Activated CD4-positive, alpha-beta T cell treated with anti-CD3 and anti-CD28 coated beads for 36 hours (primary cell): ENCODE results near the gene SCAF4. TPM values are rescaled to one million over a fixed set of nuclear protein-coding genes. Genes with fewer than 3 reads are reported as not detected.
"Not testable (repeated sequence)": the region's sequence is repeated elsewhere in the genome, so short reads cannot be mapped to it uniquely, and the experiment has no call there.

Experiments
- ATAC-seq: fragments of 200-7000 bp; cut with Tn5 transposase; one replicate; pipeline ENCODE4 v1.10.0; 2021; ENCODE audit warnings: mild to moderate bottlenecking, moderate library complexity
- CTCF ChIA-PET: fragments of 350-600 bp; sonication (Branson Sonifier 250); formaldehyde crosslinking; loops from one replicate; lab custom pipeline; 2021; ENCODE audit warnings: antibody characterized with exemption; lab: Charles Lee
- POLR2A ChIA-PET: fragments of 350-600 bp; sonication (Branson Sonifier 250); formaldehyde crosslinking; loops from one replicate; lab custom pipeline; 2021; ENCODE audit warnings: antibody characterized with exemption, inconsistent platforms; lab: Charles Lee
- DNase-seq: peaks from one replicate; pipeline ENCODE4 v3.0.0-alpha.2; 2020
- H3K27ac Mint-ChIP-seq: one replicate; pipeline ENCODE4 v1.8.0; 2021; ENCODE audit warnings: mixed read lengths
- H3K27me3 Mint-ChIP-seq: one replicate; pipeline ENCODE4 v1.8.0; 2021; ENCODE audit warnings: mixed read lengths
- H3K36me3 Mint-ChIP-seq: one replicate; pipeline ENCODE4 v1.8.0; 2021; ENCODE audit warnings: low read depth, mixed read lengths
- H3K4me1 Mint-ChIP-seq: one replicate; pipeline ENCODE4 v1.8.0; 2021; ENCODE audit warnings: mixed read lengths
- H3K4me3 Mint-ChIP-seq: one replicate; pipeline ENCODE4 v1.8.0; 2021; ENCODE audit warnings: mild to moderate bottlenecking, moderate library complexity, mixed read lengths
- H3K9me3 Mint-ChIP-seq: one replicate; pipeline ENCODE4 v1.8.0; 2021; ENCODE audit warnings: low read depth, mixed read lengths
- intact Hi-C, 2 experiments: fragments of 100-400 bp; cut with DNase I in 1 of 2; cut with micrococcal nuclease in 1 of 2; formaldehyde crosslinking; loops; one replicate each; pipeline versions ENCODE4 v1.14.2 to v1.15.1; 2022 to 2024; cut with DNase I, micrococcal nuclease
- total RNA-seq, 2 experiments: library from RNA; stranded (reverse); gene quantifications; one replicate each; pipeline ENCODE4 v1.2.3, GENCODE V29; 2021

SCAF4 gene, protein sequence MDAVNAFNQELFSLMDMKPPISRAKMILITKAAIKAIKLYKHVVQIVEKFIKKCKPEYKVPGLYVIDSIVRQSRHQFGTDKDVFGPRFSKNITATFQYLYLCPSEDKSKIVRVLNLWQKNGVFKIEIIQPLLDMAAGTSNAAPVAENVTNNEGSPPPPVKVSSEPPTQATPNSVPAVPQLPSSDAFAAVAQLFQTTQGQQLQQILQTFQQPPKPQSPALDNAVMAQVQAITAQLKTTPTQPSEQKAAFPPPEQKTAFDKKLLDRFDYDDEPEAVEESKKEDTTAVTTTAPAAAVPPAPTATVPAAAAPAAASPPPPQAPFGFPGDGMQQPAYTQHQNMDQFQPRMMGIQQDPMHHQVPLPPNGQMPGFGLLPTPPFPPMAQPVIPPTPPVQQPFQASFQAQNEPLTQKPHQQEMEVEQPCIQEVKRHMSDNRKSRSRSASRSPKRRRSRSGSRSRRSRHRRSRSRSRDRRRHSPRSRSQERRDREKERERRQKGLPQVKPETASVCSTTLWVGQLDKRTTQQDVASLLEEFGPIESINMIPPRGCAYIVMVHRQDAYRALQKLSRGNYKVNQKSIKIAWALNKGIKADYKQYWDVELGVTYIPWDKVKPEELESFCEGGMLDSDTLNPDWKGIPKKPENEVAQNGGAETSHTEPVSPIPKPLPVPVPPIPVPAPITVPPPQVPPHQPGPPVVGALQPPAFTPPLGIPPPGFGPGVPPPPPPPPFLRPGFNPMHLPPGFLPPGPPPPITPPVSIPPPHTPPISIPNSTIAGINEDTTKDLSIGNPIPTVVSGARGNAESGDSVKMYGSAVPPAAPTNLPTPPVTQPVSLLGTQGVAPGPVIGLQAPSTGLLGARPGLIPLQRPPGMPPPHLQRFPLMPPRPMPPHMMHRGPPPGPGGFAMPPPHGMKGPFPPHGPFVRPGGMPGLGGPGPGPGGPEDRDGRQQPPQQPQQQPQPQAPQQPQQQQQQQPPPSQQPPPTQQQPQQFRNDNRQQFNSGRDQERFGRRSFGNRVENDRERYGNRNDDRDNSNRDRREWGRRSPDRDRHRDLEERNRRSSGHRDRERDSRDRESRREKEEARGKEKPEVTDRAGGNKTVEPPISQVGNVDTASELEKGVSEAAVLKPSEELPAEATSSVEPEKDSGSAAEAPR
- 10 to 100 TPM; 47.1 to 62.8 TPM for total RNA-seq

DNA sequence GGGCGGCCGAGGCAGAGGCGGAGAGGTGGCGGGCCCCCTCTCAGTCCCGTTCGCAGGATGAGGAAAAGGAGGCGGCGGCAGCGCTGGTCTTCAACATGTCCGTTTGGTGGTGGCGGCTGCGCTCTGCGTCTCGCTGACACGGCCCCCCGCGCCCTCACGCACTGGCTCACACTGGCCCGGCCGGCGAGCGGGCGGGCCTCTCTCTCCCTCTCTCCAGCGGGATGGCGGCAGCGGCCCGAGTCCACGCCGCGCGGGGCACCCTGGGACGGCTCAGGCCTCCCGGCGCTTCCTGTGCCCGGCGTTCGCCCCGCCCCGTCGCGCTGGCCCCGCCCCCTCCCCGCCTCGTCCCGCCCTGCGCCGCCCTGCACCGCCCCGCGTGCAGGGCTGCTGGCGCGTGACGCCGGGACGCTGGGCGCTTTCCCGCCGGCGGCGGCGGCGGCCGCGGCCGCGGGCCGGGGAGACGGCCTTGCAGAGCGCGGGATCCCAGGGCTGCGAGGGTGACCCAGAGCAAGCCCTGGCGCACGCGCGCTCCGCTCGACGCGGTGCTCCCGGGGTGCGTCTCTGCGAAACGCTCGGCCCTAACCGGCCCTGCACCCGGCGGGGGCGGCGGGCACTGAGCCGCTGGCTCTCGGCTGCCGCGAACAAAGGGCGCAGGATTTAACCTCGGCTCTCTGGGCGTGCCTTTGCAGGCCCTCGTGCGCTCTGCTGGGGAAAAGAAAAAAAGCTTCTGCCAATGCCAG lies at the start of gene SCAF4:
SCAF4 (minus strand) TSS at position 262 of the 740 bp plus-strand sequence. CDS start 426 bp downstream, outside the sequence.
- Mint-ChIP-seq H3K27me3 (no peaks in the 10 kb centered on the region), H3K9me3 (no peaks in the 10 kb centered on the region), H3K4me3 (no peak within 1 kb of the TSS), H3K36me3 (peaks cover 6% of the 10 kb centered on the region), H3K4me1 (peaks cover 11% of the 10 kb centered on the region), H3K27ac (peak within 1 kb of the TSS; percentile 78)
- intact Hi-C loops = loop anchor here (1.0 to 10.0 kb wide), 13 partner anchors 17 to 1910 kb away; partner anchors contain the start of genes CRYZL1 (in 1 of the 2), EVA1C (in 1 of the 2), GART (in 1 of the 2) and ITSN1 (in 1 of the 2)
- POLR2A ChIA-PET = no interaction called here
- ATAC-seq (peak; percentile 88), DNase-seq (peak; percentile 90)
- CTCF ChIA-PET = interaction anchor here (0.7 to 1.0 kb wide), 2 partner anchors 8 to 174 kb away, joined by 3 read pairs; no protein-coding TSS in a partner anchor

DNA sequence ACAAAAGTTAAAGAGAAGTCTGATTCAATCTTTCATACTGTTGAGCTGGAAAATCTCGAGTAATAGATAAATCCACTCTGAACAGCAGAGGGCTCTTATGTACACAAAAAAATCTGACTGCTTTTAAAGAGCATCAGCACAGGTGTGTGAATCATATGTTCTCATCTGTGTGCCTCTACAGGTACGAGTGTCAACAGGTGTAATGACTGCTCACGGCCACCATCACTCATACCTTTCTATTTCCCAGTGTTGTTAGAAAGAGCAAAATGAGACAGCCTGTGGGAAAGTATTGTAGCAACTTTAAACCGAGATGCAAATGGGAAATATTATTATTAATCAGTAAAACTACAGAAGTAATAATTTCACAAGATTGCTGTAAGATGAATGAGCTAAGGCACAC lies 49.0 kb upstream of the SCAF4 start:
- DNase-seq (no peak), ATAC-seq (no peak)
- CTCF ChIA-PET = interaction anchor here (0.7 to 0.9 kb wide), 2 partner anchors 528 to 787 kb away, joined by 3 to 4 read pairs; no protein-coding TSS in a partner anchor
- peaks cover 4% of the 10 kb centered on the region for H3K4me1 Mint-ChIP-seq
- H3K9me3 Mint-ChIP-seq = no peaks in the 10 kb centered on the region
- peaks cover 12% of the 10 kb centered on the region for H3K27me3 Mint-ChIP-seq
- no peaks in the 10 kb centered on the region for H3K36me3 Mint-ChIP-seq
- intact Hi-C loops = no loop called here
- H3K4me3 Mint-ChIP-seq = no peak overlapping the region
- POLR2A ChIA-PET = no interaction called here
- H3K27ac Mint-ChIP-seq = no peak overlapping the region

DNA sequence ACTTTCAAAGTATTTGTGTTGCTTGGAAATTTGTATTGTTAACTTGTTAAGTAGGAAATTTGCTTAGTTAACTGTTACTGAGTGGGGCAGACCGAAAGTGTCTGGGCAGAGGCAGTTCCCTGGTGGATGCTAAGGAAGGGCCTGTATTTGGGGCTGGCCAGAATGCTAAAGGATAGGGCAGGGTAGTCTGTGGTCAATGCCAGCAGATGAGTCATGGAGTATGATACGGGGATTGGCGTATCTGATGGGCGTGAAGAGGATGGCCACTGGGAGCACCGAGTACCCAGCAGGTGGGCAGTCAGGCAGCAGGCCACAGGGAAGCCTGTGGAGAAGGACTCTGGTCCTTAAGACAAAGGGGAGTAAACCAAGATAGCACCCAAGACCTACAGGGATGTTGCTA lies 46.6 kb upstream of the SCAF4 start:
- Mint-ChIP-seq H3K9me3 (no peaks in the 10 kb centered on the region), H3K4me1 (no peaks in the 10 kb centered on the region), H3K27me3 (peaks cover 9% of the 10 kb centered on the region), H3K36me3 (no peaks in the 10 kb centered on the region), H3K27ac (no peak overlapping the region), H3K4me3 (no peak overlapping the region)
- intact Hi-C loops = no loop called here
- ChIA-PET CTCF (no interaction called here), POLR2A (no interaction called here)
- ATAC-seq (no peak), DNase-seq (no peak)

DNA sequence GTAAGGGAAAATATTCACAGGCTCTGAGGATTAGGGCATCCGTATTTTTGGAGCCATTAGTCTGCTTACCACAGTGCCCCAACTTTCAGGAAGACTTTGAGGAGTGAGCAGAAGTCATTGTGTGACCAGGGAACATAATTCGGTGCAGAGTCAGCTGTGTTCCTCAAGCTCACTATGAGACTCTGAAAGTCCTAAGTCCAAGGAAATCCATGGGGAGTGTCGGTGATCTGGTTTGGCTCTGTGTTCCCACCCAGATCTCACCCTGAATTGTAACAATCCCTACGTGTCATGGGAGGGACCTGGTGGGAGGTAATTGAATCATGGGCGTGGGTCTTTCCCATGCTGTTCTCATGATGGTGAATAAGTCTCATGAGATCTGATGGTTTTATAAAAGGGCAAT lies 45.9 kb upstream of the SCAF4 start:
- ChIA-PET POLR2A (no interaction called here), CTCF (no interaction called here)
- Mint-ChIP-seq H3K4me3 (no peak overlapping the region), H3K9me3 (no peaks in the 10 kb centered on the region), H3K27ac (no peak overlapping the region), H3K4me1 (no peaks in the 10 kb centered on the region), H3K27me3 (peaks cover 7% of the 10 kb centered on the region), H3K36me3 (no peaks in the 10 kb centered on the region)
- intact Hi-C loops = no loop called here
- no peak for DNase-seq
- no peak for ATAC-seq

DNA sequence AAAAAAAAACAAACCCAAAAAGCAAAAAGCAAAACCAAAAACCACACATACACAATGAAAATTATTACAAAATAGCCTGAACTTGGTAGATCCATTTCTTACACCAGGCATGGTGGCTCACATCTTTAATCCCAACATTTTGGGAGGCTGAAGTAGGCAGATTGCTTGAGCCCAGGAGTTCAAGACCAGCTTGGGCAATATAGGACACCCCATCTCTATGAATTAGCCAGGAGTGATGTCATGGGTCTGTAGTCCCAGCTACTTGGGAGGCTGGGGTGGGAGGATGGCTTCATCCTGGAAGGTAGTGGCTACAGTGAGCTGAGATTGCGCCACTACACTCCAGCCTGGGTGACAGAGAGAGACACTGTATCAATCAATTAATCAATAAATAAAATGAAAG lies 42.1 kb upstream of the SCAF4 start:
- intact Hi-C loops = no loop called here
- H3K4me1 Mint-ChIP-seq = no peaks in the 10 kb centered on the region
- no peak overlapping the region for H3K27ac Mint-ChIP-seq
- no peaks in the 10 kb centered on the region for H3K36me3 Mint-ChIP-seq
- ChIA-PET POLR2A (no interaction called here), CTCF (interaction anchor here (0.6 kb wide), 1 partner anchor 465 kb away, joined by 3 read pairs; no protein-coding TSS in a partner anchor)
- H3K27me3 Mint-ChIP-seq = no peaks in the 10 kb centered on the region
- H3K4me3 Mint-ChIP-seq = no peak overlapping the region
- ATAC-seq = no peak
- DNase-seq = no peak
- no peaks in the 10 kb centered on the region for H3K9me3 Mint-ChIP-seq

DNA sequence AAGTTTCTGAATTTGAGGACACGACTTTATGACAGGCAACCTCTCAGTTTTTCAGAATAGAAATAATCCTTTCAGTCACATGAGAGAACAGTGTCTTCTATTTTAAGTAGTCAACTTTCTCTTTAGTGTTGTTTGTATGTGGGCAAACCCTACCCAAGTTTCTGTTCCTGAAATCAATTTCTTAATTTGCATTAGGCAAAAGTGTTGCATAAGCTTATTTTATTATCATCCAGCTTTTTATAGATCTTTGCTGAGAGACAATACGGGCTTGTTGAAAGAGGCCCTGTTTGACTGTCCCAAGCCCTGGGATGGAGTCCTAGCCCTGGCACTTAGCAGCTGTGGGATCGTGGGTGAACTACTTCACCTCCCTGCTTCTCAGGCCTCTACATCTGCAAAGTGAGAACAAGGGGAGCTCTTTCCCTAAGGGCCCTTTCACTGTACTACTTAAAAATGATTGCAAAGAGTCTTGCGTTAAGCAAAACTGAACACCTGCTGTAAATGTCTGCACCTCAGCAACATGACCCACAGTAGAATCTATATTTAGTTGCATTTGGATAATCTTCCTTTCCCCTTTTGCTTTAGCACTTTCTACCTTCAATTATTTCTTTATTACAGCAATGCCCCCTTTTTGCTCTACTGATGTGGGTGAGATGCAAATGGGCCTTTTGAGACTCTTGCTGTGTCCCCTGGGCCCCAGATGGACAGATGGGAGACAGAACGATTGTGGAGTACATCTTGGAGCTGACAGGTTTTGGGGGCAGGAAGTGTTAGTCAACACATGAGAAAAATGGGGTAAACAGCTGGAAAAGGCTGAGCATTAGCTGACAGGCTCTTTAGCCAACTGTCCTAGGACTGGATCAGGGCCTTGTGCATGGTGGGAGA lies 41.0 kb upstream of the SCAF4 start:
- CTCF ChIA-PET = interaction anchor here (0.7 to 1.2 kb wide), 3 partner anchors 13 to 423 kb away, joined by 3 read pairs; no protein-coding TSS in a partner anchor
- H3K27ac Mint-ChIP-seq = no peak overlapping the region
- ATAC-seq (no peak), DNase-seq (no peak)
- H3K4me1 Mint-ChIP-seq = no peaks in the 10 kb centered on the region
- POLR2A ChIA-PET = no interaction called here
- H3K36me3 Mint-ChIP-seq = no peaks in the 10 kb centered on the region
- no peak overlapping the region for H3K4me3 Mint-ChIP-seq
- H3K9me3 Mint-ChIP-seq = no peaks in the 10 kb centered on the region
- intact Hi-C loops = no loop called here
- no peaks in the 10 kb centered on the region for H3K27me3 Mint-ChIP-seq

DNA sequence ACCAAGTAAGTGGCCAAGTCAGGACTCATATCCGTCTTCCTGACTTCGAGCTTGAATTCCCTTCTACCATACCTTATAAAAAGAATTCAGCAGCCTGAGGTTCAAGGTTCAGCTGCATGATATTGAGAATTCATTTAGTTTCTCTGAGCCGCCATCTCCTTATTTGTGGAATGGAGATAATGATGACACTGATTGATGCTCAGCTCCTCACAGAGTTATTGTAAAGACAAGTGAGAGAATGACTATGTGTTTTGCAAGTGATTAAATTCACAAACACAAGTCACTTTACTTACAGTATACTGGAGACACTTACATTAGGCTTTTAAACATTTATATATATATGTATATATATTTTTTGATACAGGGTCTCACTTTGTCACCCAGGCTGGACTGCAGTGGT lies 39.8 kb upstream of the SCAF4 start:
- H3K36me3 Mint-ChIP-seq = no peaks in the 10 kb centered on the region
- H3K4me3 Mint-ChIP-seq = no peak overlapping the region
- H3K9me3 Mint-ChIP-seq = no peaks in the 10 kb centered on the region
- H3K27me3 Mint-ChIP-seq = no peaks in the 10 kb centered on the region
- ATAC-seq (no peak), DNase-seq (no peak)
- H3K27ac Mint-ChIP-seq = no peak overlapping the region
- ChIA-PET CTCF (interaction anchor here (0.6 to 1.2 kb wide), 3 partner anchors 15 to 190 kb away, joined by 3 read pairs; no protein-coding TSS in a partner anchor), POLR2A (no interaction called here)
- intact Hi-C loops = no loop called here
- H3K4me1 Mint-ChIP-seq = no peaks in the 10 kb centered on the region

DNA sequence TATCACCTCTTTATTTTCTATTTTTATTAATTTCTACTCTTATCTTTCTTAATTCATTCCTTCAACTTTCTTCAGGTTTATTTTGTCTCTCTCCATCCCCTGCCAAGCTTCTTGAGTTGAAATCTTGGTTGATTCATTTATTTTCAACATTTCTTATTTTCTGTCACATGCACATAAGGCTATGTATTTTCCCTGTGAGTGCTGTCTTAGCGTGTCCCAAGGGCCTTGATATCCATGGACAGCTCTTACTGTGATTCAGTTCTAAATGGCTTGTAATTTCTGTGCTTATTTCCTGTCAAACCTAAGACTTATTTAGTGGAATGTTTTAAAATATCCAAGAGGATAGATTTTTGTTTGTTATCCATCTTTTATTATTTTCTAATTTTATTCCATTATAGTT lies 36.8 kb upstream of the SCAF4 start:
- DNase-seq (no peak), ATAC-seq (no peak)
- CTCF ChIA-PET = no interaction called here
- POLR2A ChIA-PET = no interaction called here
- Mint-ChIP-seq H3K4me3 (no peak overlapping the region), H3K27me3 (peaks cover under 1% of the 10 kb centered on the region), H3K27ac (no peak overlapping the region), H3K9me3 (no peaks in the 10 kb centered on the region), H3K4me1 (no peaks in the 10 kb centered on the region), H3K36me3 (no peaks in the 10 kb centered on the region)
- intact Hi-C loops = no loop called here

DNA sequence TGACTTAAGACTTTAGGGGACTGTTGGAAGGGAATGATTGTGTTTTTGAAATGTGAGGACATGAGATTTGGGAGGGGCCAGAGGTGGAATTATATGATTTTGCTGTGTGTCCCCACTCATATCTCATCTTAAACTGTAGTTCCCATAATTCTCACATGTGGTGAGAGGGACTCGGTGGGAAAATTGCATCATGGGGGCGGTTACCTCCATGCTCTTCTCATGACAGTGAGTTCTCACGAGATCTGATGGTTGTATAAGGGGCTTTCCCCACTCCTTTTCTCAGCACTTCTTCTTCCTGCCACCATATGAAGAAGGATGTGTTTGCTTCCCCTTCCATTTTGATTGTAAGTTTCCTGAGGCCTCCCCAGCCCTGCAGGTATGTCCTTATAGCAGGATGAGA lies 35.0 kb upstream of the SCAF4 start:
- Mint-ChIP-seq H3K4me1 (no peaks in the 10 kb centered on the region), H3K27me3 (peaks cover 5% of the 10 kb centered on the region), H3K4me3 (no peak overlapping the region), H3K9me3 (no peaks in the 10 kb centered on the region), H3K27ac (no peak overlapping the region), H3K36me3 (no peaks in the 10 kb centered on the region)
- DNase-seq (no peak), ATAC-seq (no peak)
- intact Hi-C loops = no loop called here
- POLR2A ChIA-PET = no interaction called here
- CTCF ChIA-PET = interaction anchor here (0.7 kb wide), 1 partner anchor 151 kb away, joined by 4 read pairs; no protein-coding TSS in a partner anchor

DNA sequence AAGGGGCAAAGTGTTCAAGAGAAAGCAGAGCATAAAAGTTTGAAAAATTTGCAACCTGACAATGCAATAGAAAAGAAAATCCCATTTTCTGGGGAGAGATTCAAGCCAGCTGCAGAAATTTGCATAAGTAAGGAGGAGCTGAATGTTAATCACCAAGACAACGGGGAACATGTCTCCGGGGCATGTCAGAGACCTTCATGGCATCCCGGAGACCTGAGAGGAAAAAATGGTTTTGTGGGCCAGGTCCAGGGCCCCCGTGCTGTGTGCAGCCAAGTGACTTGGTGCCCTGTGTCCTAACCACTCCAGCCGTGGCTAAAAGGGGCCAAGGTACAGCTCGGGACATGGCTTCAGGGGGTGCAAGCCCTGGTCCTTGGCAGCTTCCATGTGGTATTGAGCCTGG lies 33.9 kb upstream of the SCAF4 start:
- ATAC-seq, intact Hi-C loops, H3K9me3 Mint-ChIP-seq, H3K4me1 Mint-ChIP-seq, H3K27ac Mint-ChIP-seq, H3K36me3 Mint-ChIP-seq, H3K4me3 Mint-ChIP-seq, H3K27me3 Mint-ChIP-seq, DNase-seq, POLR2A ChIA-PET: not testable (repeated sequence)
- CTCF ChIA-PET = interaction anchor here (0.5 to 0.7 kb wide), 2 partner anchors 136 to 668 kb away, joined by 3 read pairs; no protein-coding TSS in a partner anchor
